Testis (tissue), 2 donors: Measurements from ENCODE around the gene RXFP3.

Source experiments
- POLR2A ChIP-seq: fragments of 450-650 bp; IDR thresholded peaks from one replicate; pipeline ENCODE4 v1.6.1; 2017; ENCODE audit warnings: antibody characterized with exemption, mild to moderate bottlenecking, moderate library complexity
- TF ChIP-seq, protein P1 (sequence below), 3 experiments: fragments of 450-650 bp in 2 of 3; fragments of 200-600 bp in 1 of 3; sonication (generic) in 1 of 3; IDR thresholded peaks; one replicate each; pipeline ENCODE4 v1.5.1; 2016 to 2019; ENCODE audit warnings: antibody characterized with exemption in 3 of 3, mild to moderate bottlenecking in 2 of 3, moderate library complexity in 1 of 3

- TF ChIP-seq, protein P1, sequence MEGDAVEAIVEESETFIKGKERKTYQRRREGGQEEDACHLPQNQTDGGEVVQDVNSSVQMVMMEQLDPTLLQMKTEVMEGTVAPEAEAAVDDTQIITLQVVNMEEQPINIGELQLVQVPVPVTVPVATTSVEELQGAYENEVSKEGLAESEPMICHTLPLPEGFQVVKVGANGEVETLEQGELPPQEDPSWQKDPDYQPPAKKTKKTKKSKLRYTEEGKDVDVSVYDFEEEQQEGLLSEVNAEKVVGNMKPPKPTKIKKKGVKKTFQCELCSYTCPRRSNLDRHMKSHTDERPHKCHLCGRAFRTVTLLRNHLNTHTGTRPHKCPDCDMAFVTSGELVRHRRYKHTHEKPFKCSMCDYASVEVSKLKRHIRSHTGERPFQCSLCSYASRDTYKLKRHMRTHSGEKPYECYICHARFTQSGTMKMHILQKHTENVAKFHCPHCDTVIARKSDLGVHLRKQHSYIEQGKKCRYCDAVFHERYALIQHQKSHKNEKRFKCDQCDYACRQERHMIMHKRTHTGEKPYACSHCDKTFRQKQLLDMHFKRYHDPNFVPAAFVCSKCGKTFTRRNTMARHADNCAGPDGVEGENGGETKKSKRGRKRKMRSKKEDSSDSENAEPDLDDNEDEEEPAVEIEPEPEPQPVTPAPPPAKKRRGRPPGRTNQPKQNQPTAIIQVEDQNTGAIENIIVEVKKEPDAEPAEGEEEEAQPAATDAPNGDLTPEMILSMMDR (IDR thresholded peaks at IDR 0.05), result no peak
- TF ChIP-seq POLR2A, result no peak
Observed at GRCh38 chr5:33937707-33938506, 1.7 kb downstream of the RXFP3 start.
